VCaP (cell line): ENCODE data around the gene AUTS2.

ENCODE experiments used
- H3K27ac ChIP-seq: fragments of 450-650 bp; 2 replicates; pipeline ENCODE4 v1.5.1; 2017
- TF ChIP-seq, protein P1 (sequence below): fragments of 450-650 bp; conservative IDR thresholded peaks from 2 replicates; pipeline ENCODE4 v1.5.1; 2017; ENCODE audit warnings: mild to moderate bottlenecking, moderate library complexity

Gene AUTS2

DNA sequence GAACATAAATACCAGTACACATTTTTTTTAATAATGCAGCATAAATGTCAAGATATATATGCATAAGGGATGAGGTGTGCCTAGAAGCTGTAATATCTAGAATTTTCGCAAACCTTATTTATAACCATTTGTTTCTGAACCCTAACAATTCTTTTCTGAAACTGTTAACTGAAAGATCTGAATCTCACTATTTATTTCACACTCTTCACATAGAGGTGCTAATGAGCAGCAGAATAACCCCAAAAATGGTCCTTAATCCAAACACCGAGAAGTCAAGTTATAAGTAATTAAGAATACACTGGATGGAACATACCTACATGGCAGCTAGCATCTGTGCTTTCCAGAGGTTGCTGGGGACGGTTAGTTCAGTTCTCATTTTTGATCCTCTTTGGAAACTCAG, 742.0 kb downstream of the AUTS2 start:
- TF ChIP-seq, protein P1, sequence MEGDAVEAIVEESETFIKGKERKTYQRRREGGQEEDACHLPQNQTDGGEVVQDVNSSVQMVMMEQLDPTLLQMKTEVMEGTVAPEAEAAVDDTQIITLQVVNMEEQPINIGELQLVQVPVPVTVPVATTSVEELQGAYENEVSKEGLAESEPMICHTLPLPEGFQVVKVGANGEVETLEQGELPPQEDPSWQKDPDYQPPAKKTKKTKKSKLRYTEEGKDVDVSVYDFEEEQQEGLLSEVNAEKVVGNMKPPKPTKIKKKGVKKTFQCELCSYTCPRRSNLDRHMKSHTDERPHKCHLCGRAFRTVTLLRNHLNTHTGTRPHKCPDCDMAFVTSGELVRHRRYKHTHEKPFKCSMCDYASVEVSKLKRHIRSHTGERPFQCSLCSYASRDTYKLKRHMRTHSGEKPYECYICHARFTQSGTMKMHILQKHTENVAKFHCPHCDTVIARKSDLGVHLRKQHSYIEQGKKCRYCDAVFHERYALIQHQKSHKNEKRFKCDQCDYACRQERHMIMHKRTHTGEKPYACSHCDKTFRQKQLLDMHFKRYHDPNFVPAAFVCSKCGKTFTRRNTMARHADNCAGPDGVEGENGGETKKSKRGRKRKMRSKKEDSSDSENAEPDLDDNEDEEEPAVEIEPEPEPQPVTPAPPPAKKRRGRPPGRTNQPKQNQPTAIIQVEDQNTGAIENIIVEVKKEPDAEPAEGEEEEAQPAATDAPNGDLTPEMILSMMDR = no peak

DNA sequence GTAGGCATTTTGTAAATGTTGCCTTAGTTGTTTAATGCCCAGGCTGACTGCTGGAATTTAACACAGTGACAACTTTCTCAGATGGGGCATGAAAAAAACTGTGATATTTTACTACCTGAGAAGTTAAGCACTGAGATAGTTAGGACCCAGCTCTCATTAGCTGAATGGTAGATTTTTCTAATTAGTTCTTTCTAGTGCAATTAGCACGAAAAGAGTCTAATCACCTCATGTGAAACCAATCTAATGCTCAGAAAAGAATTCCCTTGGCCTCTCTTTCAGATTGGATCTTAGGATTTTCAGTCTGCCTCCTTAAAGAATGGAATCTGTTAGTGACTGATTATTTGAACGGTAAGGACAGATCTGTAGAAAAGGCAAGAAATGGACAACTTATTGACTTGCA, 743.2 kb downstream of the AUTS2 start:
- no peak overlapping the region for H3K27ac ChIP-seq
- TF ChIP-seq, protein P1 = no peak

More for the DNA sequence above, 742.0 kb downstream of the AUTS2 start:
- no peak overlapping the region for H3K27ac ChIP-seq

DNA sequence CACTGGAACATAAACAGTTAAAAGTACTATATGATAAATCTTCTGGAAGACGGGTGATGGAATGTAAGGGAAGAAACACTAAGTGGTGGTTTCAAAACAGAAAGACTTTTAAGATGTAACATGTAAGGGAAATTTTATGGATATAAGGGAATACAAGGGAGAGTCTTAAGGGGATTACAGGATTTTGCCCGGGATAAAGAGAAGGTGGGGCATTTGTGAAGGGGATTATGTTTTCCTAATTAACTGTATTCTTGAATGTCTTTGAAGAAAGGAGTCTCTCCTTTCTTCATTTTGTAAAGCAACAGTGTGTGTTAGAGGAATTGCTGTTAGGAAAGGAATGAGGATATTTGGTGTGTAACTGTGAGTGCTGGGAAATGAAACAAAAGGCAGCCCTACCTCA, 745.2 kb downstream of the AUTS2 start:
- TF ChIP-seq, protein P1 = no peak

DNA sequence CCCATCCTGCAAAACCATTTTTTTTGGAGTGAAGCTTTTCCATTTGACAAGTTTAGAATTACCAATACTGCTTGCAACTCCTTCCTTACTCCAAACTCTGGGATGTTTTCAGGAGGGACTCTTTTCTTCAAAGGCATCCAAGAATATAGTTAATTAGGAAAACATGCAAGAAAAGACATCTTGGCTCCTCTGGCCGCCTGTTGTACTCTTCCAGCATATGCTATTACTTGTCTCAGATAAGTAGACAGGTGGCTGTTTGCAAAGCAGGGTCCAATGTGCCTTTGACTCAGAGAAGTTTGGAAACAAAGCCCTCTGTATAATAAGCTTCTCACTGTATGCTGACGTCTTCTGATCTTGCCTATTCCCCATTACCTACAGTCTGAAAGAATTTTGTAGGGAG, 746.5 kb downstream of the AUTS2 start:
- H3K27ac ChIP-seq = no peak overlapping the region
- TF ChIP-seq, protein P1 = no peak

More for the DNA sequence above, 745.2 kb downstream of the AUTS2 start:
- no peak overlapping the region for H3K27ac ChIP-seq

DNA sequence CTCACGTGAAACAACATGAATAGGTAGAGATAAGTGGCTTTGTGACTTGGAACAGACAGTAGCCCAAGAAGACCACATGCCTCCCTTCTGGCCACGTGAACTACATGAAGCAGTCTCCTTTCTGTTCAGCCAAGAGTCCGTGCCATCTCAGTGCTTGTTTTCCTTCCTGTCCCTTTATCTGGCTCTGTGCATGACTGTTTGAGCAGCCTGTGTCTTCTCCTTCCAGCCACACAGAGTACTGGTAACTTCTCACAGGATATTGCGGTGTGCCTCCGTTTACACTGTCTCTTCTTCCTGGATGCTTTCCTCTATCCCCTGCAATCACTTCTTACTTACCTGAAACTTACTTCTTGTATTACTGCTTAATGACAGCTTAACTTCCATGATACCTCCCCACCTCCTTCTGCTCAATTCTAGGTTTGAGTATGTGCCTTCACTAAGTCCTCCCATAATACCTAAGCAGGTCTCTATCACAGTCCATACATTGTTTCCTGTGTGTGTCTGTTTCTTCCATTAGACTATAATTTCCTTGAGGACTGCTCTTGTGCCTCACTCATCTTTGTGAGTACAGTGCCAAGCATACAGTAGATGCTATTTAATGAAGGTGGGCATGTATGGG, 748.7 kb downstream of the AUTS2 start:
- H3K27ac ChIP-seq = no peak overlapping the region
- TF ChIP-seq, protein P1 = no peak

DNA sequence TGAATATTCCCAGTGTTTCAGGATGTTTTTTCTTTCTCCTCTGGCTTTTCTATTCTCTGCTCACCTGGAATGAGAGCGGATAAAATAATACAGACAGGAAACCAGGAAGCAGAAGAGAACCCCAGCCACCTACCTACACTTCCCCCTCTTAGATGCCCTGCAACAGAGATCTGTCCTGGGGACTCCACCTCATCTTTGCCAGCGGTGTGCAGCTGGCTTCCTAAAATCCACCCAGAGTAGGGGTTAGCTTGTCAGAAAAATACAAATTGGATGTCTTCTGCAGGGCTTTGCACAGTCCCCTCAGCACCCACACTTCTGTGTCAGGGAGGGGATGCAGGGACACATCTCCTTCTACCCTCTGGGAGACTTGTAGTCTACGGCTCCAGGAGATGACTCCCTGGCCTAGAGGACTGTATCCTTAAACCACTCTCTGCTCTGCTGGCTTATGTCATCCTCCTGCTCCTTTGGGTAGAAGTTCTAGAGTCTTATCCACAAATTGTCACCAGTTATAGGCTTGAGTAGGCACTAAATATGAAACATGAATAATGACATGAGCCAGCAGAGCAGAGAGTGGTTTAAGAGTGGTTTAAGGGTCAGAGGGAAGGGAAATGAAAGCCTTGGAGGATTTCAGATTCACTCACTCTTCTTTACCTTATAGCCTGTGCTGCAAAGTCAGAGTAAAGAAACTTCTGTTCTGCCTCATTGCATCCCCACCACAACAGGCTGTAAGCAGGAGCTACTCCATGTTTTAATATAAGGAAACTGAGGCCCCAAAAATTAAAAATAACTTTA, 749.4 kb downstream of the AUTS2 start:
- no peak overlapping the region for H3K27ac ChIP-seq
- TF ChIP-seq, protein P1 = no peak

DNA sequence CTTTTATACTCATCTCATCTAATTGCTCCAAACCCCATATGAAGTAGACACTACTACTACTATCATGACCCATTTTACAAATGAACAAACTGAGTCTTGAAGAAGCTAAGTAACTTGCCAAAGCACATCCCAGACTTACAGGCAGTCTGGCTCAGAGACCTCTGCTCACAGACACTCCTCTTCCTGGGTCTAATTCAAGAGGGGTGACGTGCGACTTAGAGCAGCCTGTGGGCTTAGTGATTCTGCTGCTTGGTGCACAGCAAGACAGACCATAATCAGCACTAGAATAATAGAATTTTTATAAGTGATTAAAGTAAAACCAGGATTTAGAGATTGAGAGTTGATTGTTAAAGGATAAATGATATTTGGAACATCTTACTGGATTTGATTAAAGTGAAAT, 750.8 kb downstream of the AUTS2 start:
- TF ChIP-seq, protein P1 = no peak
- no peak overlapping the region for H3K27ac ChIP-seq
